Astrocyte (in vitro differentiated cells and primary cell): ENCODE data around the gene RBM20. TPM values are rescaled to one million over a fixed set of nuclear protein-coding genes. Genes with fewer than 3 reads are reported as not detected.
A peak's percentile ranks its signal among the peaks of the same experiment; 100 is the strongest.

Experiments used
- DNase-seq: peaks from one replicate; pipeline ENCODE4 v3.0.0-alpha.2; 2010; ENCODE audit warnings: low read depth
- FAIRE-seq: peaks from 2 replicates; lab custom pipeline; 2011; peaks lifted over from hg19 to GRCh38; lab: Jason Lieb, UNC
- H2AFZ ChIP-seq: 2 replicates; pipeline ENCODE4 v1.6.0; 2012; ENCODE audit warnings: low read depth, low read length, inconsistent platforms
- H3K27ac ChIP-seq: 2 replicates; pipeline ENCODE4 v1.5.1; 2011; ENCODE audit warnings: low read depth, low read length, inconsistent platforms
- H3K27me3 ChIP-seq: 2 replicates; pipeline ENCODE4 v1.6.0; 2011; ENCODE audit warnings: low read length, inconsistent platforms; ENCODE audit not compliant: insufficient read depth
- H3K36me3 ChIP-seq: 2 replicates; pipeline ENCODE4 v1.5.1; 2011; ENCODE audit warnings: low read length, inconsistent platforms; ENCODE audit not compliant: insufficient read depth
- H3K4me1 ChIP-seq: 2 replicates; pipeline ENCODE4 v1.5.1; 2011; ENCODE audit warnings: low read length, inconsistent platforms; ENCODE audit not compliant: insufficient read depth
- H3K4me2 ChIP-seq: 2 replicates; pipeline ENCODE4 v1.6.0; 2012; ENCODE audit warnings: low read length, inconsistent platforms
- H3K4me3 ChIP-seq: 2 replicates; pipeline ENCODE4 v1.5.1; 2011; ENCODE audit warnings: low read depth, mild to moderate bottlenecking, low read length, inconsistent platforms; ENCODE audit not compliant: insufficient read depth
- H3K79me2 ChIP-seq: 2 replicates; pipeline ENCODE4 v1.6.0; 2012; ENCODE audit warnings: mild to moderate bottlenecking, low read length, inconsistent platforms; ENCODE audit not compliant: insufficient read depth
- H3K9ac ChIP-seq: 2 replicates; pipeline ENCODE4 v1.6.0; 2012; ENCODE audit warnings: mild to moderate bottlenecking, low read length, inconsistent platforms
- H3K9me3 ChIP-seq: 2 replicates; pipeline ENCODE4 v1.5.1; 2012; ENCODE audit warnings: low read depth, mild to moderate bottlenecking, low read length, inconsistent platforms; ENCODE audit not compliant: insufficient read depth
- H4K20me1 ChIP-seq: 2 replicates; pipeline ENCODE4 v1.6.0; 2012; ENCODE audit warnings: low read length, inconsistent platforms; ENCODE audit not compliant: insufficient read depth
- H3K27ac Mint-ChIP-seq: one replicate; pipeline ENCODE4 v1.8.0; 2021; ENCODE audit warnings: mild to moderate bottlenecking, mixed read lengths; ENCODE audit not compliant: unreplicated experiment
- H3K27me3 Mint-ChIP-seq: one replicate; pipeline ENCODE4 v1.8.0; 2021; ENCODE audit warnings: low read depth, mixed read lengths; ENCODE audit not compliant: unreplicated experiment
- H3K36me3 Mint-ChIP-seq: one replicate; pipeline ENCODE4 v1.8.0; 2021; ENCODE audit warnings: low read depth, mixed read lengths; ENCODE audit not compliant: unreplicated experiment
- H3K4me1 Mint-ChIP-seq: one replicate; pipeline ENCODE4 v1.8.0; 2021; ENCODE audit warnings: low read depth, mixed read lengths; ENCODE audit not compliant: unreplicated experiment
- H3K4me3 Mint-ChIP-seq: one replicate; pipeline ENCODE4 v1.8.0; 2021; ENCODE audit warnings: mild to moderate bottlenecking, moderate library complexity, mixed read lengths; ENCODE audit not compliant: unreplicated experiment
- H3K9me3 Mint-ChIP-seq: one replicate; pipeline ENCODE4 v1.8.0; 2021; ENCODE audit warnings: mild to moderate bottlenecking, mixed read lengths; ENCODE audit not compliant: unreplicated experiment
- EZH2 ChIP-seq: IDR thresholded peaks from 2 replicates; pipeline ENCODE4 v1.6.1; 2012; ENCODE audit warnings: mild to moderate bottlenecking, low read length, inconsistent platforms; ENCODE audit not compliant: insufficient read depth
- total RNA-seq: library from RNA; stranded (reverse); gene quantifications from 2 replicates; pipeline ENCODE4 v1.2.1, GENCODE V29; 2021
- TF ChIP-seq, protein P1 (sequence below): IDR thresholded peaks from 2 replicates; pipeline ENCODE4 v1.5.1; 2011; ENCODE audit warnings: low read depth, mild to moderate bottlenecking, inconsistent platforms, low read length, moderate library complexity; ENCODE audit not compliant: insufficient read depth

Gene RBM20
- total RNA-seq, 1 donor from 2014 or later, result 1.5 TPM

GRCh38 chr10:110694820-110695538, 50.8 kb downstream of the RBM20 start:
- H3K4me2 ChIP-seq, result no peak overlapping the region
- no peaks in the 10 kb centered on the region for H3K4me1 ChIP-seq
- Mint-ChIP-seq H3K9me3 (peaks cover 5% of the 10 kb centered on the region), H3K4me1 (peaks cover 8% of the 10 kb centered on the region), H3K36me3 (peaks cover 1% of the 10 kb centered on the region), H3K27ac (no peak overlapping the region), H3K27me3 (peaks cover 6% of the 10 kb centered on the region), H3K4me3 (peak overlapping the region; percentile 50)
- H3K27ac ChIP-seq, result no peak overlapping the region
- DNase-seq, result no peak
- no peaks in the 10 kb centered on the region for H3K27me3 ChIP-seq
- no peak for FAIRE-seq
- no peak overlapping the region for H3K4me3 ChIP-seq
- no peak overlapping the region for H3K9ac ChIP-seq
- no peak overlapping the region for H2AFZ ChIP-seq
- no peaks in the 10 kb centered on the region for H3K36me3 ChIP-seq
- no peaks in the 10 kb centered on the region for H3K79me2 ChIP-seq
- no peaks in the 10 kb centered on the region for H4K20me1 ChIP-seq
- no peaks in the 10 kb centered on the region for H3K9me3 ChIP-seq
- TF ChIP-seq, protein P1, sequence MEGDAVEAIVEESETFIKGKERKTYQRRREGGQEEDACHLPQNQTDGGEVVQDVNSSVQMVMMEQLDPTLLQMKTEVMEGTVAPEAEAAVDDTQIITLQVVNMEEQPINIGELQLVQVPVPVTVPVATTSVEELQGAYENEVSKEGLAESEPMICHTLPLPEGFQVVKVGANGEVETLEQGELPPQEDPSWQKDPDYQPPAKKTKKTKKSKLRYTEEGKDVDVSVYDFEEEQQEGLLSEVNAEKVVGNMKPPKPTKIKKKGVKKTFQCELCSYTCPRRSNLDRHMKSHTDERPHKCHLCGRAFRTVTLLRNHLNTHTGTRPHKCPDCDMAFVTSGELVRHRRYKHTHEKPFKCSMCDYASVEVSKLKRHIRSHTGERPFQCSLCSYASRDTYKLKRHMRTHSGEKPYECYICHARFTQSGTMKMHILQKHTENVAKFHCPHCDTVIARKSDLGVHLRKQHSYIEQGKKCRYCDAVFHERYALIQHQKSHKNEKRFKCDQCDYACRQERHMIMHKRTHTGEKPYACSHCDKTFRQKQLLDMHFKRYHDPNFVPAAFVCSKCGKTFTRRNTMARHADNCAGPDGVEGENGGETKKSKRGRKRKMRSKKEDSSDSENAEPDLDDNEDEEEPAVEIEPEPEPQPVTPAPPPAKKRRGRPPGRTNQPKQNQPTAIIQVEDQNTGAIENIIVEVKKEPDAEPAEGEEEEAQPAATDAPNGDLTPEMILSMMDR, result no peak
- TF ChIP-seq EZH2, result no peak

GRCh38 chr10:110695539-110695886, 51.4 kb downstream of the RBM20 start:
- Mint-ChIP-seq H3K27ac (no peak overlapping the region), H3K4me1 (peaks cover 8% of the 10 kb centered on the region), H3K9me3 (peaks cover 5% of the 10 kb centered on the region), H3K27me3 (peaks cover 6% of the 10 kb centered on the region), H3K36me3 (peaks cover 1% of the 10 kb centered on the region), H3K4me3 (peak overlapping the region; percentile 50)
- Histone ChIP-seq H3K79me2 (no peaks in the 10 kb centered on the region), H3K4me1 (no peaks in the 10 kb centered on the region), H3K27ac (no peak overlapping the region), H4K20me1 (no peaks in the 10 kb centered on the region), H2AFZ (no peak overlapping the region), H3K36me3 (no peaks in the 10 kb centered on the region), H3K9me3 (no peaks in the 10 kb centered on the region), H3K27me3 (no peaks in the 10 kb centered on the region), H3K9ac (no peak overlapping the region), H3K4me3 (no peak overlapping the region), H3K4me2 (no peak overlapping the region)
- DNase-seq (no peak), FAIRE-seq (no peak)
- TF ChIP-seq EZH2, result no peak
- TF ChIP-seq, protein P1, result no peak

GRCh38 chr10:110696436-110696835, 52.3 kb downstream of the RBM20 start:
- H3K27ac Mint-ChIP-seq, result no peak overlapping the region
- peaks cover 1% of the 10 kb centered on the region for H3K36me3 Mint-ChIP-seq
- TF ChIP-seq, protein P1, result no peak
- TF ChIP-seq EZH2, result no peak
- FAIRE-seq, result no peak
- Histone ChIP-seq H3K9ac (no peak overlapping the region), H3K4me2 (no peak overlapping the region), H3K9me3 (no peaks in the 10 kb centered on the region), H2AFZ (no peak overlapping the region), H3K4me1 (no peaks in the 10 kb centered on the region), H3K27me3 (no peaks in the 10 kb centered on the region), H3K79me2 (no peaks in the 10 kb centered on the region), H4K20me1 (no peaks in the 10 kb centered on the region), H3K4me3 (no peak overlapping the region), H3K27ac (no peak overlapping the region), H3K36me3 (no peaks in the 10 kb centered on the region)
- H3K4me1 Mint-ChIP-seq, result peaks cover 8% of the 10 kb centered on the region
- H3K4me3 Mint-ChIP-seq, result no peak overlapping the region
- H3K9me3 Mint-ChIP-seq, result peaks cover 5% of the 10 kb centered on the region
- DNase-seq, result no peak
- H3K27me3 Mint-ChIP-seq, result peaks cover 6% of the 10 kb centered on the region
